RWPE2 (cell line): ENCODE measurements around the gene ARL15.

Experiments used
- ATAC-seq: fragments of 200-7000 bp; cut with Tn5 transposase; 3 replicates; pipeline ENCODE4 v1.9.1; 2021; ENCODE audit warnings: low read depth
- DNase-seq: peaks from one replicate; pipeline ENCODE4 v3.0.0-alpha.2; 2020; ENCODE audit warnings: low spot score
- H3K27ac ChIP-seq: fragments of 450-650 bp; 2 replicates; pipeline ENCODE4 v1.5.1; 2017; ENCODE audit warnings: mild to moderate bottlenecking; ENCODE audit not compliant: poor library complexity, severe bottlenecking
- H3K27me3 ChIP-seq: fragments of 250-450 bp; sonication (Bioruptor Pico); 2 replicates; pipeline ENCODE4 v1.5.1; 2021; ENCODE audit warnings: mild to moderate bottlenecking, moderate library complexity; ENCODE audit not compliant: insufficient read depth, poor library complexity, severe bottlenecking
- H3K36me3 ChIP-seq: fragments of 250-450 bp; sonication (Bioruptor Pico); 2 replicates; pipeline ENCODE4 v1.5.1; 2020; ENCODE audit warnings: low read depth, mild to moderate bottlenecking, moderate library complexity
- H3K4me1 ChIP-seq: fragments of 250-450 bp; sonication (Bioruptor Pico); 2 replicates; pipeline ENCODE4 v1.5.1; 2021; ENCODE audit warnings: mild to moderate bottlenecking, moderate library complexity; ENCODE audit not compliant: insufficient read depth, poor library complexity, severe bottlenecking
- H3K4me3 ChIP-seq: fragments of 250-450 bp; sonication (Bioruptor Pico); 2 replicates; pipeline ENCODE4 v1.5.1; 2021; ENCODE audit warnings: mild to moderate bottlenecking, moderate library complexity; ENCODE audit not compliant: severe bottlenecking
- H3K9me3 ChIP-seq: fragments of 250-450 bp; sonication (Bioruptor Pico); 2 replicates; pipeline ENCODE4 v1.5.1; 2021; ENCODE audit warnings: mild to moderate bottlenecking, moderate library complexity; ENCODE audit not compliant: severe bottlenecking
- CTCF ChIP-seq: fragments of 450-650 bp; IDR thresholded peaks from one replicate; pipeline ENCODE4 v1.5.1; 2017; ENCODE audit warnings: mild to moderate bottlenecking, moderate library complexity; ENCODE audit not compliant: poor library complexity, severe bottlenecking

Gene ARL15

DNA sequence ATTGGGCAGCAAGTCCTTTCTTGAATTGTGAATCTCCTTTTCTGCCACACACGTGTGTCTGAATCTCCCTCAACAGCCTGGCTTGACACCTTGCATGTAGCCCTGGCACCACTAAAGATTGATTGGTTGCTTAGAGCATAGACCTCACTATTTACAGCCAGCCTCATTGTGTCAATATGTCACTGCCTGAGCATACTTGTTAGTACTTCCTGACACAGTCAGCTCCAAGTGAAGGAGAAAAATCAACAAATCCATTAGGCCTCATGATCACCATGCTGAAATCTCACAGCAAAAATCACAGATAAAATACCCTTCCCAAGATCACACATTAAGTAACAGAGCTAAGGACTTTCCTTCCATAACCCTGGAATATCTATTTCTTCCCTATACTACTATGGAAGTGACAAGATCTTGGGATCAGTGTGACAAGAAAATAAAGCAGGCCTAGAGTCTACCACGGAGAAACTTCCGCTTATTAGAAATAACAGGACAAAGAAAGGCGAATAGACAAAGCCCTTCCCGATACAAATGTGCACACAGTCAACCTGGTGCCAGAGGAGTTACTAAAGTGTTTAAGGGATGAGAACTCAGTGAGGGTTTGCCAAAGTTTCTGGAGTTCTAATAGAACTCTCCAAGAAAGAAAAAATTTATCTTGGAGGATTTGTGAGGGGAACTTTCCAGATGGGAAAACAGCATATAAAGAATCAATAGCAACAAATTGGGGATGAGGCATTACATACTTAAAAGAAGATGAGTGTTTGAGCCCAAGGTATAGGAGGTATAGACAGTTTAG, 5.6 kb upstream of the ARL15 start:
- TF ChIP-seq CTCF = no peak
- DNase-seq (no peak), ATAC-seq (no peak)
- Histone ChIP-seq H3K4me3 (no peak overlapping the region), H3K36me3 (no peaks in the 10 kb centered on the region), H3K9me3 (no peaks in the 10 kb centered on the region), H3K27ac (no peak overlapping the region), H3K4me1 (peaks cover 3% of the 10 kb centered on the region), H3K27me3 (no peaks in the 10 kb centered on the region)

GRCh38 chr5:54313311-54314270, 3.2 kb upstream of the ARL15 start:
- Histone ChIP-seq H3K36me3 (no peaks in the 10 kb centered on the region), H3K27me3 (no peaks in the 10 kb centered on the region), H3K4me3 (no peak overlapping the region), H3K27ac (no peak overlapping the region), H3K9me3 (no peaks in the 10 kb centered on the region), H3K4me1 (peaks cover 7% of the 10 kb centered on the region)
- ATAC-seq (no peak), DNase-seq (no peak)
- TF ChIP-seq CTCF = no peak

DNA sequence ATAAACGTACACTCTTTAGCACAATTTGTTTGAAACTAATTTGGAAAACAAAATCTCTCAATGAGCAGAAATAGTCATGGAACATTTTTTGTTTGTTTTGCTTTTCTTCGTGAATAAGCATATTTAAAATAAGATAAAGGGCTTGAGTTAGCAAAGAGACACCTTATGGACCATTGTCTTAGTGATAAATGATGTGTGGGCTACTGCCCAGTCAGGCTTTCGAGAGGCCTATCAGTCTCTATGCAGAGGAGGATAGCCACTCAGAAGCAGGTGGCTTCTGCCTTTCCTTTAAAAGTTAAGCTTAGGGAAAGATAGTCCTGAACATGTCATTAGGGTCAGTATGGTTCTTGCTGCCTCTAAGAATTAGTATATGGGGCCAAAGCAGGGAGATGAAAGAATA, 2.1 kb upstream of the ARL15 start:
- H3K4me3 ChIP-seq = no peak overlapping the region
- DNase-seq (no peak), ATAC-seq (no peak)
- H3K27ac ChIP-seq = no peak overlapping the region
- H3K4me1 ChIP-seq = peaks cover 9% of the 10 kb centered on the region
- no peaks in the 10 kb centered on the region for H3K27me3 ChIP-seq
- TF ChIP-seq CTCF = no peak
- H3K36me3 ChIP-seq = no peaks in the 10 kb centered on the region
- H3K9me3 ChIP-seq = no peaks in the 10 kb centered on the region

DNA sequence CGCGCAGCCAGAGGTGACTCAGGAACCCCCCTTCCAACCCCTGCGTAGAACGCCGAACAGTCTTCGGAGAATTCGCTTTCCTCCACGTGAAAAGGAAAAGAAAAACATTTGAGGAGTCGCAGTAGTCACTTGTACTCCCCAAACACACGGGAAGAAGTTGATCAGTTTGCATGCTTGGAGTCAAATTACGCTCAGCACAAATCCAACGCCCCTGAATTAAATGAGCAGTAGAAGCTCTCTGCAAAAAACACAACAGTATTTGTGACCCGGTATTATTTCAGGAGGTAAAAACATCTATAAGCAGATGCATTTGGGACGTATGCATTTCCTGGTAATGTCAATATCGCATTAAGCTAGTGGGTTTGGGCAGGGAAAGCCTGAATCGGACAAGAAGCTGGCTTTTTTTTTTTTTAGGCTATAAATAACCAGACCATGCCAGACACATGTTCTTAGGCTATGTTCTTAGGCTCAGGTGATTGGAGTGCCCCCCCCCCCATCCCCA, 854 bp upstream of the ARL15 start:
- no peak for TF ChIP-seq CTCF
- H3K9me3 ChIP-seq = no peaks in the 10 kb centered on the region
- ATAC-seq = no peak
- H3K4me1 ChIP-seq = peaks cover 12% of the 10 kb centered on the region
- H3K4me3 ChIP-seq = peak overlapping the region; percentile 61
- DNase-seq = no peak
- no peaks in the 10 kb centered on the region for H3K36me3 ChIP-seq
- peak overlapping the region; percentile 53 for H3K27ac ChIP-seq
- H3K27me3 ChIP-seq = no peaks in the 10 kb centered on the region
